ENCODE data around the gene DTX1. TPM values are rescaled to one million over a fixed set of nuclear protein-coding genes. Genes with fewer than 3 reads are reported as not detected.

The DTX1 gene
- total and polyA plus RNA-seq, 2 donors (not counting 1 experiment from before 2014, with no cell fraction given) = 47.0 to 49.5 TPM

- Mint-ChIP-seq H3K9me3 (ENCODE audit: insufficient read depth) (peaks cover under 1% of the 10 kb centered on the region), H3K4me1 (no peaks in the 10 kb centered on the region), H3K27me3 (peaks cover 7% of the 10 kb centered on the region), H3K4me3 (no peak overlapping the region), H3K27ac (no peak overlapping the region)
- POLR2A ChIA-PET = no interaction called here
- Histone ChIP-seq H3K36me3 (replicated peaks in 1 of 2; ENCODE audit: control extremely low read depth in 1 of 2, control insufficient read depth in 1 of 2, extremely low read depth in 1 of 2, insufficient read depth in 2 of 2, low read length in 1 of 2) (no peaks in the 10 kb centered on the region), H3K27me3 (replicated peaks in 1 of 4; ENCODE audit: control extremely low read depth in 1 of 4, control insufficient read depth in 3 of 4, insufficient read depth in 4 of 4, low read length in 3 of 4) (no peaks in the 10 kb centered on the region), H3K4me2 (replicated peaks; ENCODE audit: low read depth, low read length, poor library complexity, severe bottlenecking) (no peak overlapping the region), H3K79me2 (ENCODE audit: control insufficient read depth, insufficient read depth, low read length) (no peaks in the 10 kb centered on the region), H3K27ac (ENCODE audit: low read length in 2 of 2) (no peak overlapping the region), H4K20me1 (ENCODE audit: control insufficient read depth, insufficient read depth, low read length, poor library complexity, severe bottlenecking) (no peaks in the 10 kb centered on the region), H3K4me3 (ENCODE audit: control extremely low read depth in 1 of 5, extremely low read depth in 1 of 5, insufficient read depth in 1 of 5, low read depth in 2 of 5, low read length in 4 of 5) (no peak overlapping the region), H3K9me3 (ENCODE audit: control extremely low read depth in 1 of 3, control insufficient read depth in 2 of 3, insufficient read depth in 1 of 3, low read length in 2 of 3) (peaks cover 0 to under 1% (median 0%) of the 10 kb centered on the region in 3 donors), H2AFZ (ENCODE audit: insufficient read depth, low read depth, low read length, poor library complexity, severe bottlenecking) (no peak overlapping the region), H3K9ac (ENCODE audit: low read length) (no peak overlapping the region), H3K4me1 (ENCODE audit: control insufficient read depth in 2 of 2, insufficient read depth in 2 of 2, low read length in 2 of 2) (no peaks in the 10 kb centered on the region)
- CTCF ChIA-PET = interaction anchor here (1.9 kb wide), 1 partner anchor 70 kb away, joined by 5 read pairs; no protein-coding TSS in a partner anchor
- TF ChIP-seq EZH2 (IDR thresholded peaks at IDR 0.05; ENCODE audit: borderline replicate concordance, insufficient read depth, low read depth, low read length, poor library complexity, severe bottlenecking) (no peak), CTCF (IDR thresholded peaks at IDR 0.05) (no peak)
- intact Hi-C loops (cut with micrococcal nuclease) = no loop called here
- WGBS (ENCODE audit: insufficient coverage) = no CpG with 5 or more reads among the region's 1 CpG
- no peak for DNase-seq
- no peak for ATAC-seq (ENCODE audit: low read depth)
Observed at GRCh38 chr12:113118142-113118541, 61.6 kb downstream of the DTX1 start.

GRCh38 chr12:113119980-113120669 lies 63.6 kb downstream of the DTX1 start:
- Histone ChIP-seq H3K9me3 (ENCODE audit: control extremely low read depth in 1 of 3, control insufficient read depth in 2 of 3, insufficient read depth in 1 of 3, low read length in 2 of 3) (peaks cover 0 to 3% (median 0%) of the 10 kb centered on the region in 3 donors), H4K20me1 (ENCODE audit: control insufficient read depth, insufficient read depth, low read length, poor library complexity, severe bottlenecking) (no peaks in the 10 kb centered on the region), H3K4me1 (ENCODE audit: control insufficient read depth in 2 of 2, insufficient read depth in 2 of 2, low read length in 2 of 2) (no peaks in the 10 kb centered on the region), H3K27me3 (replicated peaks in 1 of 4; ENCODE audit: control extremely low read depth in 1 of 4, control insufficient read depth in 3 of 4, insufficient read depth in 4 of 4, low read length in 3 of 4) (no peaks in the 10 kb centered on the region), H2AFZ (ENCODE audit: insufficient read depth, low read depth, low read length, poor library complexity, severe bottlenecking) (no peak overlapping the region), H3K79me2 (ENCODE audit: control insufficient read depth, insufficient read depth, low read length) (no peaks in the 10 kb centered on the region), H3K36me3 (replicated peaks in 1 of 2; ENCODE audit: control extremely low read depth in 1 of 2, control insufficient read depth in 1 of 2, extremely low read depth in 1 of 2, insufficient read depth in 2 of 2, low read length in 1 of 2) (no peaks in the 10 kb centered on the region), H3K4me2 (replicated peaks; ENCODE audit: low read depth, low read length, poor library complexity, severe bottlenecking) (no peak overlapping the region), H3K27ac (ENCODE audit: low read length in 2 of 2) (no peak overlapping the region), H3K9ac (ENCODE audit: low read length) (no peak overlapping the region), H3K4me3 (ENCODE audit: control extremely low read depth in 1 of 5, extremely low read depth in 1 of 5, insufficient read depth in 1 of 5, low read depth in 2 of 5, low read length in 4 of 5) (no peak overlapping the region)
- no peak overlapping the region for H3K4me3 Mint-ChIP-seq
- DNase-seq (no peak), ATAC-seq (ENCODE audit: low read depth) (no peak)
- intact Hi-C loops (cut with micrococcal nuclease) = no loop called here
- WGBS (ENCODE audit: insufficient coverage) = 38% methylated on average over 4 of the region's 4 CpGs
- H3K9me3 Mint-ChIP-seq (ENCODE audit: insufficient read depth) = peaks cover 3% of the 10 kb centered on the region
- CTCF ChIA-PET = interaction anchor here (0.6 to 1.7 kb wide), 3 partner anchors 33 to 63 kb away, joined by 3 to 6 read pairs (median 5); no protein-coding TSS in a partner anchor
- TF ChIP-seq CTCF (IDR thresholded peaks at IDR 0.05) = no peak
- no peak for TF ChIP-seq EZH2 (IDR thresholded peaks at IDR 0.05; ENCODE audit: borderline replicate concordance, insufficient read depth, low read depth, low read length, poor library complexity, severe bottlenecking)
- peaks cover 7% of the 10 kb centered on the region for H3K27me3 Mint-ChIP-seq
- POLR2A ChIA-PET = interaction anchor here (0.5 kb wide), 1 partner anchor 707 kb away, joined by 5 read pairs; no protein-coding TSS in a partner anchor
- H3K27ac Mint-ChIP-seq = no peak overlapping the region
- H3K4me1 Mint-ChIP-seq = no peaks in the 10 kb centered on the region
